DND-41 (cell line): ENCODE measurements around the gene RNF220.

ENCODE experiments used
- ATAC-seq: fragments of 200-7000 bp; cut with Tn5 transposase; 3 replicates; pipeline ENCODE4 v1.9.1; 2021; ENCODE audit warnings: low read depth; ENCODE audit not compliant: insufficient read depth
- DNase-seq: peaks from one replicate; pipeline ENCODE4 v3.0.0-alpha.2; 2020
- H2AFZ ChIP-seq: 2 replicates; pipeline ENCODE4 v1.6.0; 2012; ENCODE audit warnings: low read depth, low read length
- H3K27ac ChIP-seq: 2 replicates; pipeline ENCODE4 v1.5.1; 2012; ENCODE audit warnings: low read length, inconsistent platforms
- H3K27me3 ChIP-seq: fragments of 200-600 bp; sonication (generic); 2 replicates; pipeline ENCODE4 v1.6.0; 2012; ENCODE audit warnings: low read length, mild to moderate bottlenecking, inconsistent platforms; ENCODE audit not compliant: insufficient read depth, poor library complexity
- H3K36me3 ChIP-seq: 2 replicates; pipeline ENCODE4 v1.5.1; 2012; ENCODE audit warnings: low read length, inconsistent platforms; ENCODE audit not compliant: insufficient read depth
- H3K4me1 ChIP-seq: 2 replicates; pipeline ENCODE4 v1.5.1; 2012; ENCODE audit warnings: mild to moderate bottlenecking, low read length; ENCODE audit not compliant: insufficient read depth
- H3K4me2 ChIP-seq: 2 replicates; pipeline ENCODE4 v1.6.0; 2012; ENCODE audit warnings: mild to moderate bottlenecking, moderate library complexity, low read length, inconsistent platforms; ENCODE audit not compliant: insufficient read depth
- H3K4me3 ChIP-seq, 2 experiments: fragments of 200-600 bp in 1 of 2; shearing (Covaris generic) in 1 of 2; 2 replicates each; pipeline ENCODE4 v1.5.1; 2012 to 2016; ENCODE audit warnings: inconsistent platforms in 2 of 2, low read length in 2 of 2, mild to moderate bottlenecking in 2 of 2, low read depth in 1 of 2, moderate library complexity in 1 of 2
- H3K79me2 ChIP-seq: 2 replicates; pipeline ENCODE4 v1.6.0; 2012; ENCODE audit warnings: low read length, inconsistent platforms; ENCODE audit not compliant: insufficient read depth
- H3K9ac ChIP-seq: 2 replicates; pipeline ENCODE4 v1.6.0; 2012; ENCODE audit warnings: low read depth, mild to moderate bottlenecking, inconsistent platforms, low read length, moderate library complexity
- H3K9me3 ChIP-seq: 2 replicates; pipeline ENCODE4 v1.5.1; 2012; ENCODE audit warnings: low read length, moderate library complexity, mild to moderate bottlenecking, inconsistent platforms; ENCODE audit not compliant: insufficient read depth, severe bottlenecking
- H4K20me1 ChIP-seq: 2 replicates; pipeline ENCODE4 v1.6.0; 2012; ENCODE audit warnings: low read length; ENCODE audit not compliant: insufficient read depth
- EZH2 ChIP-seq: IDR thresholded peaks from 3 replicates; pipeline ENCODE4 v1.6.1; 2012; ENCODE audit warnings: borderline replicate concordance, low read depth, mild to moderate bottlenecking, moderate library complexity, low read length, inconsistent platforms; ENCODE audit not compliant: severe bottlenecking
- TF ChIP-seq, protein P1 (sequence below): IDR thresholded peaks from 2 replicates; pipeline ENCODE4 v1.5.1; 2012; ENCODE audit warnings: borderline replicate concordance, low read length, moderate library complexity, mild to moderate bottlenecking; ENCODE audit not compliant: poor library complexity, severe bottlenecking; ENCODE audit errors: extremely low read depth

RNF220 gene

DNA sequence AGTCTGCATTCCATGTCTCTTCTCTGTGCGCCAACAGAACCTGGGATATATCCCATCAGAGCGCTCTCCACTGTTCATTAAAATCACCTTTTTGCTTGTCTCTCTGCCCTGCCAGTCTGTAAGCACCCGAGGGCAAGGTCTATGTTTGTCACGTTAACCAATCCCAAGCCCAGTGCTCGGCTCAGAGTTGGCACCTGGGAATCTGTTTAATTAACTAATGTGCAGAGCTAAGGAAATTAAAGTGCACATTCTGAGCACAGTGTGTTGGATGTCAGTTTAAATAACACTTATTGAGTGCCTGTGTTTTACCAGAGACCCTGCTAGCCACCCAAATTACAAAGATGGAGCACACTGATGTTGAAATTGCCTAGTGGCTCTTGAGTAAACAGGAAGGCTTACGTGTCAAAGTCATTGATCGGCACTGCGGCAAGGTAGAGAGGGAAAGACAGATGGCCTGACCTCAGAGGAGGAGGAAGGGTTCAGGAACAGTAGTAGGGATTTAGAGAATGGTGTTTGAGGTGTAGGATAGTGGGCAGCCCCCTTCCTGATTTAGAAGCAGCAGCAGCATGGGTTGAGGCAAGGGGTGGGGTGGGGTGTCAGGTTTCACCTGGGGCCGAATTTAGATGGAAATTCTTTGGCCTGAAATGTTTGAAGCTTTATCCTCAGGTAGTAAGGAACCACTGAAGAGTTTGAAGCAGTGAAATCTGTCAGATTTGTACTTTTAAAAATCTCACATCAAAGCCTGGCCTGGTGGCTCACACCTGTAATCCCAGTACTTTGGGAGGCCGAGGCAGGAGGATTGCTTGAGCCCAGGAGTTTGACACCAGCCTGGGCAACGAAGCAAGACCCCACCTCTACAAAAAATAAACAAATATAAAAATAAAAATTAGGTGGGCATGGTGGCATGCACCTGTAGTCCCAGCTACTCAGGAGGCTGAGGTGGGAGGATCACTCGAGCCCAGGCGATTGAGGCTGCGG is 277.1 kb downstream of the RNF220 start:
- Histone ChIP-seq H3K4me1 (no peaks in the 10 kb centered on the region), H3K27me3 (peaks cover 3% of the 10 kb centered on the region), H4K20me1 (no peaks in the 10 kb centered on the region), H3K79me2 (no peaks in the 10 kb centered on the region), H2AFZ (no peak overlapping the region), H3K9ac (no peak overlapping the region), H3K36me3 (no peaks in the 10 kb centered on the region), H3K9me3 (no peaks in the 10 kb centered on the region), H3K27ac (no peak overlapping the region), H3K4me3 (no peak overlapping the region), H3K4me2 (no peak overlapping the region)
- TF ChIP-seq, protein P1, sequence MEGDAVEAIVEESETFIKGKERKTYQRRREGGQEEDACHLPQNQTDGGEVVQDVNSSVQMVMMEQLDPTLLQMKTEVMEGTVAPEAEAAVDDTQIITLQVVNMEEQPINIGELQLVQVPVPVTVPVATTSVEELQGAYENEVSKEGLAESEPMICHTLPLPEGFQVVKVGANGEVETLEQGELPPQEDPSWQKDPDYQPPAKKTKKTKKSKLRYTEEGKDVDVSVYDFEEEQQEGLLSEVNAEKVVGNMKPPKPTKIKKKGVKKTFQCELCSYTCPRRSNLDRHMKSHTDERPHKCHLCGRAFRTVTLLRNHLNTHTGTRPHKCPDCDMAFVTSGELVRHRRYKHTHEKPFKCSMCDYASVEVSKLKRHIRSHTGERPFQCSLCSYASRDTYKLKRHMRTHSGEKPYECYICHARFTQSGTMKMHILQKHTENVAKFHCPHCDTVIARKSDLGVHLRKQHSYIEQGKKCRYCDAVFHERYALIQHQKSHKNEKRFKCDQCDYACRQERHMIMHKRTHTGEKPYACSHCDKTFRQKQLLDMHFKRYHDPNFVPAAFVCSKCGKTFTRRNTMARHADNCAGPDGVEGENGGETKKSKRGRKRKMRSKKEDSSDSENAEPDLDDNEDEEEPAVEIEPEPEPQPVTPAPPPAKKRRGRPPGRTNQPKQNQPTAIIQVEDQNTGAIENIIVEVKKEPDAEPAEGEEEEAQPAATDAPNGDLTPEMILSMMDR: no peak
- TF ChIP-seq EZH2: no peak
- DNase-seq (no peak), ATAC-seq (no peak)

DNA sequence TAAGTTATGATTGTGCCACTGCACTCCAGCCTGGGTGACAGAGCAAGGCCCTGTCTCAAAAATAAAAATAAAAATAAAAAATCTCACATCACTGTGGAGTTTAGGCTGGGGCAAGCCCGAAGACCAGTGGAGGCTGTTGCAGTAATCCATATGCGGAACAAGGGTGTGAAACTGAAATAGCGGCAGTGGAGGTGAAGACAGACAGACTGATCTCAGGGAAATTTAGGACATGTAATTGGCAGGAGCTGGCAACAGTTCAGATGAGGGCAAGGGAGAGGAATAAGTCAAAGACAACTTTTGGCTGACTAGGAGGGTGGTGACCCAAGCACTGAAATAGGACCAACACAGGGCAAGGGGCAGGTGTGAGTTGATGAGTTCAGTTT is 277.8 kb downstream of the RNF220 start:
- no peak overlapping the region for H3K27ac ChIP-seq
- TF ChIP-seq EZH2: no peak
- TF ChIP-seq, protein P1: no peak
- no peak overlapping the region for H3K9ac ChIP-seq
- no peaks in the 10 kb centered on the region for H3K79me2 ChIP-seq
- ATAC-seq (no peak), DNase-seq (no peak)
- no peak overlapping the region for H2AFZ ChIP-seq
- no peaks in the 10 kb centered on the region for H3K36me3 ChIP-seq
- no peak overlapping the region for H3K4me3 ChIP-seq
- no peak overlapping the region for H3K4me2 ChIP-seq
- H4K20me1 ChIP-seq: no peaks in the 10 kb centered on the region
- no peaks in the 10 kb centered on the region for H3K27me3 ChIP-seq
- H3K4me1 ChIP-seq: no peaks in the 10 kb centered on the region
- no peaks in the 10 kb centered on the region for H3K9me3 ChIP-seq

DNA sequence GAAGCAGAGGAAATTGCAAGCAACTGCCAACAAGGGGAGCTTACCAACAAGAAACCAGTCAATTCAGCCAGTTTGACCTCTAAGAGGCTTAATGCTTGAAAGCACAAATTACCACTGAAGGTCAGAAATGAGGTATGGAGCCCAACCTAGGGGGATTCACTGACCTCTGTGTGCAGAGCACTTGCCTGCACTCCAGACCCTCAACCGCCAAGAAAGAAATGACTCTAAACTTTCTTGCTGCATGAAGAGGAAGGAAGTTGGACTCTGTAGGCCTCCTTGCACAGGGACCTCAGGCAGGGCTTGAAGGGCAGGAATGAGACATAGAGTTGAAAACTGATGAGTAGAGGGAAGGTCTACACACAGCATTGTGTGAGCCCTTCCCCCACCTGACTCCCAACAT is 279.5 kb downstream of the RNF220 start:
- no peaks in the 10 kb centered on the region for H4K20me1 ChIP-seq
- TF ChIP-seq, protein P1: no peak
- TF ChIP-seq EZH2: no peak
- H3K4me3 ChIP-seq: no peak overlapping the region
- no peaks in the 10 kb centered on the region for H3K36me3 ChIP-seq
- no peak overlapping the region for H3K9ac ChIP-seq
- ATAC-seq (no peak), DNase-seq (no peak)
- peaks cover 4% of the 10 kb centered on the region for H3K27me3 ChIP-seq
- no peaks in the 10 kb centered on the region for H3K79me2 ChIP-seq
- H3K9me3 ChIP-seq: no peaks in the 10 kb centered on the region
- H3K27ac ChIP-seq: no peak overlapping the region
- no peak overlapping the region for H2AFZ ChIP-seq
- H3K4me1 ChIP-seq: no peaks in the 10 kb centered on the region
- H3K4me2 ChIP-seq: no peak overlapping the region
